BE2C (cell line): ENCODE results near the gene MS4A4E.
"Not testable (repeated sequence)": the region's sequence is repeated elsewhere in the genome, so short reads cannot be mapped to it uniquely, and the experiment has no call there.

Source experiments
- DNase-seq: peaks from one replicate; pipeline ENCODE4 v3.0.0-alpha.2; 2020
- H3K27me3 ChIP-seq: fragments of 250-450 bp; sonication (Bioruptor Pico); 2 replicates; pipeline ENCODE4 v1.5.1; 2020; ENCODE audit warnings: mild to moderate bottlenecking
- H3K36me3 ChIP-seq: fragments of 250-450 bp; sonication (Bioruptor Pico); 2 replicates; pipeline ENCODE4 v1.5.1; 2020; ENCODE audit warnings: mild to moderate bottlenecking
- H3K4me1 ChIP-seq: fragments of 250-450 bp; sonication (Bioruptor Pico); 2 replicates; pipeline ENCODE4 v1.5.1; 2020
- H3K4me3 ChIP-seq: 2 replicates; pipeline ENCODE4 v1.5.1; 2011; ENCODE audit warnings: low read depth, low read length
- H3K9me3 ChIP-seq: fragments of 250-450 bp; sonication (Bioruptor Pico); 2 replicates; pipeline ENCODE4 v1.5.1; 2020
- CTCF ChIP-seq: IDR thresholded peaks from 2 replicates; pipeline ENCODE4 v1.5.1; 2012; ENCODE audit warnings: mild to moderate bottlenecking, low read depth, low read length

Gene MS4A4E

DNA sequence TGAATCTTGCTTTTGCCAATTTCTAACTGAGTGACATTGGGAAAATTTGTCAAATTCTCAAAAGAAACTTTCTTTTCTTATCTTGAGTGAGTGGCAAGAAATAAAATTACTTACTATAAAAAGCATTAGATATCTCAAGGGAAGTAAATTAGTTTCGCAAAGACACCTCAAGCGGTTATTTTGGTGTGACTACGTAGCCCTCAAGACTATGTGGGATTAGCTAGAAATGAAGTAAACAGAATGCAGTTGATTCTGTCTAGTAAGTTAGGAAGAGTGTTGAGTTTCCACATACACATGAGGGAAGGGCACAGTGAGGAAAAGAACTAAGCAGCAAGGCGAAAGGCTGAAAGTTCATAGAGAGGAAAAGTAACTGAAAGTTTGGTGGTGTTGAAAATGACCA is 31.7 kb downstream of the MS4A4E start:
- Histone ChIP-seq H3K4me3 (no peak overlapping the region), H3K4me1 (no peaks in the 10 kb centered on the region), H3K9me3 (no peaks in the 10 kb centered on the region), H3K27me3 (no peaks in the 10 kb centered on the region), H3K36me3 (no peaks in the 10 kb centered on the region)
- no peak for TF ChIP-seq CTCF
- no peak for DNase-seq

DNA sequence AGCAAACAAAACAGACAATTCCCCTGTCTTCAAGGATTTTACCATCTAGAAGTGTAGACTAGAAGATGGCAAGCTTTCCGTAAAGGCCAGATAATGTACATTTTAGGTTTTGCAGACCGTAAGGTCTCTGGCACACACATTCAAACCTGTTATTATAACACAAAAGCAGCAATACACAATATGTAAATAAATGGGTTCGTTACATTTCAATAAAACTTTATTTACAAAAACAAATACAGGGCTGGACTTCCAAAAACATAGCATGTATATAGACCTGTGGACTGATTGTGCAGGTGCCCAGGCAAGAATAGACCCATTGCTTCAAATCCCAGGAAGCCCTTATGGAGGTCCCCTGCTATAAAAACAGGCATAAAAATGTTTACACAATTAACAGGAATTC is 33.0 kb downstream of the MS4A4E start:
- no peak for DNase-seq
- no peak overlapping the region for H3K4me3 ChIP-seq
- TF ChIP-seq CTCF, result no peak
- H3K4me1 ChIP-seq, result no peaks in the 10 kb centered on the region
- H3K9me3 ChIP-seq, result no peaks in the 10 kb centered on the region
- H3K36me3 ChIP-seq, result no peaks in the 10 kb centered on the region
- H3K27me3 ChIP-seq, result no peaks in the 10 kb centered on the region

DNA sequence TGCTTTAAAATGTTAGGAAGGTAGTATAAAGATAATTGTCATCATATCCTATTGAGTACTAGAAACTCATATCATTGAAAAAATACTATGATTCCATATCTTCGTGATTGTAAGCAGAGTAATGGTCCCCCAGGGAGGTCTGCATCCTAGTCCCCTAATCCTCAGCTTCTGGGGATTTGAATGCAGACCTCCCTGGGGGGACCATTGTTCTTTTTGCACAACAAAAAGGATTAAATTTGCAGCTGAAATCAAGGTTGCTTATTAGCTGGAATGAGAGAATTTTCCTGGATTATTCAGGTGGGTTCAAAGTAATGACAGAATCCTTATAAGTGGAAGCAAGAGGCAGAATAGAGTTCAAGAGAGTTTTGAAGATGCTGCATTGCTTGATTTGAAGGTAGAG is 34.0 kb downstream of the MS4A4E start:
- TF ChIP-seq CTCF, result no peak
- H3K27me3 ChIP-seq, result no peaks in the 10 kb centered on the region
- H3K9me3 ChIP-seq, result no peaks in the 10 kb centered on the region
- no peaks in the 10 kb centered on the region for H3K36me3 ChIP-seq
- H3K4me1 ChIP-seq, result no peaks in the 10 kb centered on the region
- no peak for DNase-seq
- H3K4me3 ChIP-seq, result no peak overlapping the region

DNA sequence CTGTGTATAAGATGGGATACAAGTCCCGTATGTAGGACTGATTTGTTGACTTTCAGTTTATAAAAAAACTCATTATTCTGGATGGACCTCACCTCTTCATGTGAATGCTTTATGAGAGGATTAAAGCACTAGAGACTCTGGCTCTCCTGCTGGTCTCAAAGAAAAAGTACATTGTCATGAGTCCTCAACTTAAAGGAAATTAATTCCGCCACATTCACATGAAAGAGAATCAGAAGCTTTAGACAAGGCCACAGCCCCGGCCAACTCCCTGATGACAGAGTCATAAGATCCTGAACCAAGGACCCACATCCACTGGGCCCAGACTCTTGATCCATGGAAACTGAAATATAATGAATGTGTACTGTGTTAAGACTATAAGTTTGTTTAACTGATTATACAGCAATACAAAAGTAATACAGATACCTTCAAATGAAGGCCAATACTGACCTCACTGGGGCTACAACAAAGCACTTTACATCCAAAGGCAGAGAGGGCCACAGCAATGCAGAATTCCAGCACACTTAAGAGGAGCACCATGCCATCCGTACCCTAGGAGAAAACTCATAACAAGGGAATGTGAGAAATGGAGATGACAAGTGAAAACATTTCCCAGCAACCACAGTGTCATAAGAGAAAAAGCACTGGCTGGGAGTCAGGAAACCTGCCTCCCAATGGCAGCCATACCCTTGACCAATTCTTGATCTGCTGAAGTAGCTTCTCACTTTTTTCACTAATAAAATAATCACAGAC is 34.6 kb downstream of the MS4A4E start:
- H3K9me3 ChIP-seq, result no peaks in the 10 kb centered on the region
- TF ChIP-seq CTCF, result no peak
- DNase-seq, result no peak

DNA sequence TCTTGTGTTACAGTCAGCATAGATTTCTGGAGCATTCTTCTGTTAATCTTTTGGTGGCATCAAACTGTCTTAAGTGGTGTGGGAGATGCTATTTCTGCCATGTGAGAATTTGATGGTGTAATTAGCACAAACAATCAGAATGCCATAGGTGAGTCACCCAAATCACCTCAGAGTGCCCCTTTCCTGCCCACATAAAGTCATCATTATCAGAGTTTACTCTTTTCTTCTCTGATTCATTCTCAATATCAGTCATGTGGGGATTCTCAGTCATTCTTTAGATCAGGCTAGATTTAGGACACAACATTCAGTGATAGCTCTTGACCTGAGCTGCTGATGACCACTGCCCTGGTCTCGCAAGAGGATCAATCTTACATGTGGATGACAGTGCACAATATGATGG is 36.3 kb downstream of the MS4A4E start:
- no peak for TF ChIP-seq CTCF
- no peaks in the 10 kb centered on the region for H3K4me1 ChIP-seq
- no peaks in the 10 kb centered on the region for H3K27me3 ChIP-seq
- DNase-seq, result no peak
- H3K9me3 ChIP-seq, result no peaks in the 10 kb centered on the region
- no peak overlapping the region for H3K4me3 ChIP-seq
- no peaks in the 10 kb centered on the region for H3K36me3 ChIP-seq

More for the DNA sequence above, 34.6 kb downstream of the MS4A4E start:
- no peaks in the 10 kb centered on the region for H3K27me3 ChIP-seq
- H3K4me1 ChIP-seq, result no peaks in the 10 kb centered on the region
- H3K4me3 ChIP-seq, result no peak overlapping the region
- no peaks in the 10 kb centered on the region for H3K36me3 ChIP-seq

DNA sequence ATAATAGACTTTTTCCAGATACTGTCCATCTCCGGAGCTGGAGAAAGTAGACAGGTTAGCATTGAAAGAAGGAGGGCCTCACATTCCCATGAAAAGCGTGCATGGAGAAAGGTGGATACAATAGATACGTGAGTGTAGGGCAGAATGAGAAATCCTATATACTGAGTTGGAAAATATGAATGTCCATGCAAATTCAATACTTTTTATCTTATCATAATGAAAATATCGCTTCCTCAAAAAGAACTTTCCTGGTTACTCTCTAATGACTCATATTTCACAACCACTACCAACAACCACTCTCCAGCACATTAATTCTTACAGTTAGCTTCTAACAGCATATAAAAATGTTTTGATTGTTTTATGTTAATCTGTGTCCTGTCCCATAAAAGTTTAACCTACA is 38.0 kb downstream of the MS4A4E start:
- no peak for DNase-seq
- no peak for TF ChIP-seq CTCF
- no peak overlapping the region for H3K4me3 ChIP-seq
- no peaks in the 10 kb centered on the region for H3K4me1 ChIP-seq
- no peaks in the 10 kb centered on the region for H3K27me3 ChIP-seq
- H3K9me3 ChIP-seq, result no peaks in the 10 kb centered on the region
- H3K36me3 ChIP-seq, result no peaks in the 10 kb centered on the region

DNA sequence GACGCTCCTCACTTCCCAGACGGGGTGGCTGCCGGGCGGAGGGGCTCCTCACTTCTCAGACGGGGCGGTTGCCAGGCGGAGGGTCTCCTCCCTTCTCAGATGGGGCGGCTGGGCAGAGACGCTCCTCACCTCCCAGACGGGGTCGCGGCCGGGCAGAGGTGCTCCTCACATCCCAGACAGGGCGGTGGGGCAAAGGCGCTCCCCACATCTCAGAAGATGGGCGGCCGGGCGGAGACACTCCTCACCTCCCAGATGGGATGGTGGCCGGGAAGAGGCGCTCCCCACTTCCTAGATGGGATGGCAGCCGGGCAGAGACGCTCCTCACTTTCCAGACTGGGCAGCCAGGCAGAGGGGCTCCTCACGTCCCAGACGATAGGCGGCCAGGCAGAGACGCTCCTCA is 41.6 kb downstream of the MS4A4E start:
- H3K4me3 ChIP-seq, H3K4me1 ChIP-seq, H3K36me3 ChIP-seq, H3K9me3 ChIP-seq, DNase-seq, H3K27me3 ChIP-seq: not testable (repeated sequence)
